B cell (primary cell): Measurements from ENCODE around the gene BMPER. TPM values are rescaled to one million over a fixed set of nuclear protein-coding genes. Genes with fewer than 3 reads are reported as not detected.

Source experiments
- ATAC-seq: fragments of 200-7000 bp; cut with Tn5 transposase; one replicate; pipeline ENCODE4 v1.10.0; 2021; ENCODE audit warnings: low read depth, mild to moderate bottlenecking, moderate number of reproducible peaks, moderate library complexity
- CTCF ChIA-PET: fragments of 350-600 bp; sonication (Branson Sonifier 250); formaldehyde crosslinking; loops from one replicate; lab custom pipeline; 2021; ENCODE audit warnings: antibody characterized with exemption, inconsistent platforms; lab: Charles Lee
- POLR2A ChIA-PET: fragments of 350-600 bp; sonication (Branson Sonifier 250); formaldehyde crosslinking; loops from one replicate; lab custom pipeline; 2021; ENCODE audit warnings: antibody characterized with exemption; lab: Charles Lee
- DNase-seq: peaks from one replicate; pipeline ENCODE4 v3.0.0; 2013
- H2AFZ ChIP-seq: 2 replicates; pipeline ENCODE4 v1.6.1; 2012; ENCODE audit warnings: mild to moderate bottlenecking, low read depth, low read length; ENCODE audit not compliant: insufficient read depth, poor library complexity, severe bottlenecking
- H3K27ac ChIP-seq, 2 donors: 1 replicate in 1 of 2; 2 replicates in 1 of 2; pipeline ENCODE4 v1.5.1; 2012 to 2013; ENCODE audit warnings: low read length in 2 of 2, mild to moderate bottlenecking in 2 of 2, moderate library complexity in 1 of 2
- H3K27me3 ChIP-seq, 4 experiments: fragments of 200-600 bp in 1 of 4; sonication (generic) in 1 of 4; replicated peaks in 1 of 4; 1 replicate in 2 of 4; 2 replicates in 2 of 4; pipeline versions ENCODE4 v1.6.1 to v1.7.0; 2013 to 2016; ENCODE audit warnings: low read length in 3 of 4, mild to moderate bottlenecking in 2 of 4, mixed read lengths in 1 of 4, moderate library complexity in 1 of 4; ENCODE audit not compliant: insufficient read depth in 4 of 4, control insufficient read depth in 3 of 4; ENCODE audit errors: control extremely low read depth in 1 of 4
- H3K36me3 ChIP-seq, 2 experiments: replicated peaks in 1 of 2; 1 replicate in 1 of 2; 2 replicates in 1 of 2; pipeline versions ENCODE4 v1.6.1 to v1.7.1; 2013; ENCODE audit warnings: low read length in 1 of 2; ENCODE audit not compliant: insufficient read depth in 2 of 2, control insufficient read depth in 1 of 2; ENCODE audit errors: control extremely low read depth in 1 of 2, extremely low read depth in 1 of 2
- H3K4me1 ChIP-seq, 2 donors: fragments of 200-600 bp in 1 of 2; sonication (generic) in 1 of 2; 1 replicate in 1 of 2; 2 replicates in 1 of 2; pipeline versions ENCODE4 v1.5.1 to v1.6.1; 2013 to 2017; ENCODE audit warnings: low read length in 2 of 2; ENCODE audit not compliant: control insufficient read depth in 2 of 2, insufficient read depth in 2 of 2
- H3K4me2 ChIP-seq: replicated peaks from 2 replicates; pipeline ENCODE3; 2012; ENCODE audit warnings: mild to moderate bottlenecking, low read depth, low read length; ENCODE audit not compliant: poor library complexity, severe bottlenecking
- H3K4me3 ChIP-seq, 5 experiments: fragments of 200-600 bp in 1 of 5; sonication (generic) in 1 of 5; 1 replicate in 3 of 5; 2 replicates in 2 of 5; pipeline versions ENCODE4 v1.5.1 to v1.7.0; 2011 to 2016; ENCODE audit warnings: low read length in 4 of 5, mild to moderate bottlenecking in 4 of 5, low read depth in 2 of 5, control low read depth in 1 of 5, moderate library complexity in 1 of 5; ENCODE audit not compliant: insufficient read depth in 1 of 5; ENCODE audit errors: control extremely low read depth in 1 of 5, extremely low read depth in 1 of 5
- H3K79me2 ChIP-seq: fragments of 200-600 bp; sonication (generic); one replicate; pipeline ENCODE4 v1.6.0; 2016; ENCODE audit warnings: low read length; ENCODE audit not compliant: control insufficient read depth, insufficient read depth
- H3K9ac ChIP-seq: fragments of 200-600 bp; sonication (generic); 2 replicates; pipeline ENCODE4 v1.6.1; 2017; ENCODE audit warnings: mild to moderate bottlenecking, low read length, moderate library complexity
- H3K9me3 ChIP-seq, 3 donors: one replicate each; pipeline versions ENCODE4 v1.6.1 to v1.7.1; 2013; ENCODE audit warnings: low read length in 2 of 3; ENCODE audit not compliant: control insufficient read depth in 2 of 3, insufficient read depth in 1 of 3; ENCODE audit errors: control extremely low read depth in 1 of 3
- H4K20me1 ChIP-seq: 2 replicates; pipeline ENCODE4 v1.6.0; 2012; ENCODE audit warnings: mild to moderate bottlenecking, low read length; ENCODE audit not compliant: insufficient read depth, control insufficient read depth, poor library complexity, severe bottlenecking
- H3K27ac Mint-ChIP-seq: one replicate; pipeline ENCODE4 v1.8.0; 2021; ENCODE audit warnings: mixed read lengths
- H3K27me3 Mint-ChIP-seq: one replicate; pipeline ENCODE4 v1.8.0; 2021; ENCODE audit warnings: mixed read lengths
- H3K4me1 Mint-ChIP-seq: one replicate; pipeline ENCODE4 v1.8.0; 2021; ENCODE audit warnings: mixed read lengths
- H3K4me3 Mint-ChIP-seq: one replicate; pipeline ENCODE4 v1.8.0; 2021; ENCODE audit warnings: mixed read lengths
- H3K9me3 Mint-ChIP-seq: one replicate; pipeline ENCODE4 v1.8.0; 2022; ENCODE audit warnings: mixed read lengths; ENCODE audit not compliant: insufficient read depth
- EZH2 ChIP-seq: IDR thresholded peaks from 2 replicates; pipeline ENCODE4 v1.6.1; 2012; ENCODE audit warnings: borderline replicate concordance, low read depth, mild to moderate bottlenecking, moderate library complexity, low read length; ENCODE audit not compliant: insufficient read depth, poor library complexity, severe bottlenecking
- WGBS: methylation state at CpG from one replicate; pipeline ENCODE4 v1.1.5; 2013; ENCODE audit warnings: missing lambda C conversion rate; ENCODE audit not compliant: insufficient coverage; 5-methylcytosine and 5-hydroxymethylcytosine counted together
- intact Hi-C: fragments of 100-400 bp; cut with micrococcal nuclease; formaldehyde crosslinking; loops from one replicate; pipeline ENCODE4 v1.10.0; 2022
- polyA plus RNA-seq: library from polyadenylated mRNA; depleted of rRNA; stranded (reverse); fragments of >200 nt; gene quantifications from 2 replicates; pipeline ENCODE4 v1.2.3, GENCODE V29; 2012
- total RNA-seq, 2 donors: library from RNA; stranded (reverse); fragments of 120-200 nt in 1 of 2; gene quantifications; 1 replicate in 1 of 2; 2 replicates in 1 of 2; pipeline versions ENCODE4 v1.2.3 to v1.2.4, GENCODE V29; 2013 to 2022
- TF ChIP-seq, protein P1 (sequence below): fragments of 200-600 bp; IDR thresholded peaks from one replicate; pipeline ENCODE4 v1.8.0; 2022; ENCODE audit warnings: antibody characterized with exemption, mild to moderate bottlenecking

The BMPER gene
- total and polyA plus RNA-seq, 2 donors (not counting 1 experiment from before 2014, with no cell fraction given), result not detected

DNA sequence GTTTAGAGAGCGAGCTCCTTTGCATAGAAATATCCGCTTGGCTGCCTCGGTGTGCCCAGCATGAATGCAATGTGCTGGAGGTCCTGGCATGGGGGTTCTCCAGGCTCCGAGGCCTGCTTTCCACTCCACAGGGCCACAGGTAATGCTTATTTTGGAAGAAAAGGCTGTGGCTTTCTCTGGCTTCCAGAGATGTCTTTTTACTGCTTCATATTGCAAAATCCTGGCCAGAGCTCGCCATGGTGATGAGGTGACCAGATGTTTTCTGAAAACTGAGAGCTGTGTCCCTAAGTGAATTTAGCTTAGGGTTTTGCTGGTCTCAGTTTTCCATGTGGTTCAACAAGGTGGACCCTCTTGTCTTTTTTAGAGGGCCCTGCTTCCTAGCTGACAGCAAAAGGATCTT is 65.2 kb downstream of the BMPER start:
- Mint-ChIP-seq H3K27me3 (no peaks in the 10 kb centered on the region), H3K27ac (no peak overlapping the region), H3K9me3 (no peaks in the 10 kb centered on the region), H3K4me3 (no peak overlapping the region), H3K4me1 (no peaks in the 10 kb centered on the region)
- no peaks in the 10 kb centered on the region for H4K20me1 ChIP-seq
- no peaks in the 10 kb centered on the region for H3K36me3 ChIP-seq
- H3K9ac ChIP-seq, result no peak overlapping the region
- peaks cover 0 to 4% (median 0%) of the 10 kb centered on the region in 3 donors for H3K9me3 ChIP-seq
- H3K27ac ChIP-seq, result no peak overlapping the region
- 75% methylated on average over 5 of the region's 5 CpGs for WGBS
- intact Hi-C loops, result no loop called here
- no peak overlapping the region for H3K4me2 ChIP-seq
- H3K4me1 ChIP-seq, result no peaks in the 10 kb centered on the region
- ATAC-seq (no peak), DNase-seq (no peak)
- no peak overlapping the region for H3K4me3 ChIP-seq
- no peaks in the 10 kb centered on the region for H3K79me2 ChIP-seq
- TF ChIP-seq, protein P1, sequence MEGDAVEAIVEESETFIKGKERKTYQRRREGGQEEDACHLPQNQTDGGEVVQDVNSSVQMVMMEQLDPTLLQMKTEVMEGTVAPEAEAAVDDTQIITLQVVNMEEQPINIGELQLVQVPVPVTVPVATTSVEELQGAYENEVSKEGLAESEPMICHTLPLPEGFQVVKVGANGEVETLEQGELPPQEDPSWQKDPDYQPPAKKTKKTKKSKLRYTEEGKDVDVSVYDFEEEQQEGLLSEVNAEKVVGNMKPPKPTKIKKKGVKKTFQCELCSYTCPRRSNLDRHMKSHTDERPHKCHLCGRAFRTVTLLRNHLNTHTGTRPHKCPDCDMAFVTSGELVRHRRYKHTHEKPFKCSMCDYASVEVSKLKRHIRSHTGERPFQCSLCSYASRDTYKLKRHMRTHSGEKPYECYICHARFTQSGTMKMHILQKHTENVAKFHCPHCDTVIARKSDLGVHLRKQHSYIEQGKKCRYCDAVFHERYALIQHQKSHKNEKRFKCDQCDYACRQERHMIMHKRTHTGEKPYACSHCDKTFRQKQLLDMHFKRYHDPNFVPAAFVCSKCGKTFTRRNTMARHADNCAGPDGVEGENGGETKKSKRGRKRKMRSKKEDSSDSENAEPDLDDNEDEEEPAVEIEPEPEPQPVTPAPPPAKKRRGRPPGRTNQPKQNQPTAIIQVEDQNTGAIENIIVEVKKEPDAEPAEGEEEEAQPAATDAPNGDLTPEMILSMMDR, result no peak
- TF ChIP-seq EZH2, result no peak
- no peak overlapping the region for H2AFZ ChIP-seq
- ChIA-PET CTCF (no interaction called here), POLR2A (no interaction called here)
- no peaks in the 10 kb centered on the region for H3K27me3 ChIP-seq

DNA sequence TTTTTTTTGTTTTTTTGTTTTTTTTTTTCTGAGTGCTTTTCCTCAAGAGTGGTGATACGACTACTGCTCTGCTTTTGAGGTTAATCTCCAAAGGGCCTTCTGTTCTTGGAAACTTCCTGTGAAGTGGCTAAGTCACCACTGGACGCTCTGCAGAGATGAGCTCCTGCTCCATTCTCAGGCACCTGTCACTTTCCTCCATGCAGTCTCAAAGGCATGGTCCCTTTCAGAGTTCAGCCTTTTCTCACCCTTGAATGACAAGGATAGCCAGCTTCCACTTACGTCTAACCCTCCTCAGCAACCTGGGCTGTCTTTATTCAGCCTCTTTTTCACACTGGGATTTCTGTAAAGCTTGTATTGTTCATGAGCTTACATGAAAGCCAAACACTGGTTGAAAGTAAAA is 65.8 kb downstream of the BMPER start:
- Histone ChIP-seq H3K9ac (no peak overlapping the region), H3K4me1 (no peaks in the 10 kb centered on the region), H2AFZ (no peak overlapping the region), H4K20me1 (no peaks in the 10 kb centered on the region), H3K27ac (no peak overlapping the region), H3K4me2 (no peak overlapping the region), H3K27me3 (no peaks in the 10 kb centered on the region), H3K4me3 (no peak overlapping the region), H3K36me3 (no peaks in the 10 kb centered on the region), H3K9me3 (peaks cover 0 to 4% (median 0%) of the 10 kb centered on the region in 3 donors), H3K79me2 (no peaks in the 10 kb centered on the region)
- TF ChIP-seq, protein P1, result no peak
- TF ChIP-seq EZH2, result no peak
- POLR2A ChIA-PET, result no interaction called here
- Mint-ChIP-seq H3K27ac (no peak overlapping the region), H3K4me3 (no peak overlapping the region), H3K9me3 (no peaks in the 10 kb centered on the region), H3K27me3 (no peaks in the 10 kb centered on the region), H3K4me1 (no peaks in the 10 kb centered on the region)
- intact Hi-C loops, result no loop called here
- ATAC-seq, result no peak
- CTCF ChIA-PET, result no interaction called here
- no peak for DNase-seq
- 83% methylated on average over 1 of the region's 3 CpGs for WGBS
